ENCODE measurements around the gene UBE2O. TPM values are rescaled to one million over a fixed set of nuclear protein-coding genes. Genes with fewer than 3 reads are reported as not detected.
A peak's percentile ranks its signal among the peaks of the same experiment; 100 is the strongest.

The UBE2O gene
- total RNA-seq, 1 experiment from 2014 or later, result 57.4 TPM

DNA sequence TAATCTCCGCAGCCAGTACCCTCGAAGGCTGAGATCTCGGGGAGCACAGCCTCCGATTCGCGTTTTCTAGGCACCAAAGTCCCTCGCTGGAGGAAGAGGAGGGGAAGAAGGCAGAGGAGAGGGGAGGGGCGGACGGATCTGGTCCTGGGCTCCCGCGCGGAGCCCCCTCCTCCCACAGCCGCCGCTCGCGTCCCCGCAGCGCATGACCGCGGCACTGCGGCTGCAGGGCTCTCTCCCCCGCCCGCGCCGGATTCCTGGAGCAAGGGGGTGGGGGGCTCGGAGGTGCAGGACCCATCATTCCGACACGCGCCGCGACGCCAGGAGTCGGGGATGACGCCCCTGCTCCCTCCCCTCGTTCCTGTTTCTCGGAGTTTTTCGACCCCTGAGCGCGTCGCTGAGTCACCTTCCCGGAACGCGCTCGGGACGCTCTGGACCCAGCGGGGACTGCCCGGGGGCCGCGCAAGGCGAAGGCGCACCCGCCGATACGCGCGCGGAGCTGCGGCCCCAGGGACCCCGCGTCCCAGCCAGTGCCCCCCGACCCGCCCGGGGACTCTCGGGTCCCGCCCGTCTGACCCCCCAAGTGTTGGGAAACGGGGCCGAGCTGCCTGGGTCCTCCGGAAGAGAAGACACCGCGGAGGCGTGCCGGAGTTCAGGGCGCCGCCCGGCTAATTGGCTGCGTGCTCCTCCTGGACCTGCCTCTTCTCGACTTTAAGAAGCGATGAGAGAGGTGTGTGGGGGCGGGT is 70.0 kb downstream of the UBE2O start:
- no peak overlapping the region for H3K27ac ChIP-seq (ENCODE audit: low read depth, low read length, poor library complexity, severe bottlenecking)
- POLR2A ChIA-PET (ENCODE audit: low non-redundant PET), result no interaction called here
- H3K4me3 ChIP-seq (ENCODE audit: low read depth, low read length, poor library complexity, severe bottlenecking), result peak overlapping the region; percentile 48
- TF ChIP-seq EZH2 (IDR thresholded peaks at IDR 0.05; ENCODE audit: borderline replicate concordance, low read depth, low read length, poor library complexity, severe bottlenecking) (no peak), CTCF (conservative IDR thresholded peaks at IDR 0.05; ENCODE audit: low read depth, low read length) (no peak)
- peaks cover 19% of the 10 kb centered on the region for H3K27me3 ChIP-seq (replicated peaks; ENCODE audit: insufficient read depth, low read depth, low read length, poor library complexity)
- CTCF ChIA-PET, result no interaction called here
- BruUV-seq (replicated peaks), result no TSS peak
- no peaks in the 10 kb centered on the region for H3K36me3 ChIP-seq (ENCODE audit: insufficient read depth, low read length, poor library complexity, severe bottlenecking)
- H3K4me1 ChIP-seq (ENCODE audit: insufficient read depth, low read length, poor library complexity, severe bottlenecking), result peaks cover 24% of the 10 kb centered on the region
- H3K9me3 ChIP-seq (ENCODE audit: low read depth, low read length, poor library complexity, severe bottlenecking), result no peaks in the 10 kb centered on the region
- peak; percentile 42 for DNase-seq (ENCODE audit: low spot score)
- intact Hi-C loops (cut with micrococcal nuclease; ENCODE audit: unreplicated experiment), result loop anchor here (1.0 kb wide), 1 partner anchor 29 kb away; no protein-coding TSS in a partner anchor

- Histone ChIP-seq H3K36me3 (ENCODE audit: insufficient read depth, low read length, poor library complexity, severe bottlenecking) (no peaks in the 10 kb centered on the region), H3K4me3 (ENCODE audit: low read depth, low read length, poor library complexity, severe bottlenecking) (peak overlapping the region; percentile 48), H3K27ac (ENCODE audit: low read depth, low read length, poor library complexity, severe bottlenecking) (no peak overlapping the region), H3K4me1 (ENCODE audit: insufficient read depth, low read length, poor library complexity, severe bottlenecking) (peaks cover 24% of the 10 kb centered on the region), H3K9me3 (ENCODE audit: low read depth, low read length, poor library complexity, severe bottlenecking) (no peaks in the 10 kb centered on the region), H3K27me3 (replicated peaks; ENCODE audit: insufficient read depth, low read depth, low read length, poor library complexity) (peaks cover 19% of the 10 kb centered on the region)
- no peak for TF ChIP-seq CTCF (conservative IDR thresholded peaks at IDR 0.05; ENCODE audit: low read depth, low read length)
- no peak for TF ChIP-seq EZH2 (IDR thresholded peaks at IDR 0.05; ENCODE audit: borderline replicate concordance, low read depth, low read length, poor library complexity, severe bottlenecking)
- intact Hi-C loops (cut with micrococcal nuclease; ENCODE audit: unreplicated experiment), result no loop called here
- no peak for DNase-seq (ENCODE audit: low spot score)
- ChIA-PET CTCF (no interaction called here), POLR2A (ENCODE audit: low non-redundant PET) (no interaction called here)
- no TSS peak for BruUV-seq (replicated peaks)
Observed at GRCh38 chr17:76382351-76382802, 70.6 kb downstream of the UBE2O start.

DNA sequence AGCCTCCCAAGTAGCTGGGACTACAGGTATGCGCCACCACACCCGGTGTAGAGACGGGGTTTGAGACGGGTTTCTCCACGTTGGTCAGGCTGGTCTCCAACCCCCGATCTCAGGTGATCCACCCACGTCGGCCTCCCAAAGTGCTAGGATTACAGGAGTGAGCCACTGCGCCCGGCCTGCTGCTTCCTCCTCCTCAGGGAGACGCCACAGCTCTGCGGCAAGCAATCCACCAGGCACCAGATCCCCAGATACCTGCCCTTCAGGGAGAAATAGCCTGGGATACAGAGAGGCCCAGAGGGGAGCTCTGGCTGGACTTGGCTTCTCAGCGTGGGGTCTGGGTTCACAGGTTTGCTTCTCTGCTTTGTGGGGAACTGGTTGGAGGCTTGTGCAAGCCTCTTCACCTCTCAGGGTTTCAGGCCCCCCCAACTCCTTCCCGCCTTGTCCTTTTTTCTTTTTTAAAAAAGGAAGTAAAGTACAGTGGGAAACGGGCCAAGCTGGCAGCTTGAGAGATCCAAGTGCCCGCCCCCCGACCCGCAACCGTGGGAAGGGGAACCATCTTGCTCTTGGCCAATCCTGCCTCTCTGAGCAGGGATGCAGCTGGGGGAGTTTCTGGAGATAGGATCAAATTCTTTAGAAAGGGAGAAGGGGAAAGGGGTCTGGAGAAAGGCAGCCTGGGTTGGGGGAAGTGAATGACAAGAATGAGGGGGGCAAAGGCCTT is 71.2 kb downstream of the UBE2O start:
- H3K4me3 ChIP-seq (ENCODE audit: low read depth, low read length, poor library complexity, severe bottlenecking), result no peak overlapping the region
- H3K27me3 ChIP-seq (replicated peaks; ENCODE audit: insufficient read depth, low read depth, low read length, poor library complexity), result peaks cover 19% of the 10 kb centered on the region
- no TSS peak for BruUV-seq (replicated peaks)
- intact Hi-C loops (cut with micrococcal nuclease; ENCODE audit: unreplicated experiment), result no loop called here
- no peak overlapping the region for H3K27ac ChIP-seq (ENCODE audit: low read depth, low read length, poor library complexity, severe bottlenecking)
- H3K36me3 ChIP-seq (ENCODE audit: insufficient read depth, low read length, poor library complexity, severe bottlenecking), result no peaks in the 10 kb centered on the region
- H3K9me3 ChIP-seq (ENCODE audit: low read depth, low read length, poor library complexity, severe bottlenecking), result no peaks in the 10 kb centered on the region
- ChIA-PET CTCF (no interaction called here), POLR2A (ENCODE audit: low non-redundant PET) (no interaction called here)
- no peak for DNase-seq (ENCODE audit: low spot score)
- TF ChIP-seq EZH2 (IDR thresholded peaks at IDR 0.05; ENCODE audit: borderline replicate concordance, low read depth, low read length, poor library complexity, severe bottlenecking) (no peak), CTCF (conservative IDR thresholded peaks at IDR 0.05; ENCODE audit: low read depth, low read length) (no peak)
- H3K4me1 ChIP-seq (ENCODE audit: insufficient read depth, low read length, poor library complexity, severe bottlenecking), result peaks cover 24% of the 10 kb centered on the region
